ENCODE data around the gene TREX2.

TREX2 gene

DNA sequence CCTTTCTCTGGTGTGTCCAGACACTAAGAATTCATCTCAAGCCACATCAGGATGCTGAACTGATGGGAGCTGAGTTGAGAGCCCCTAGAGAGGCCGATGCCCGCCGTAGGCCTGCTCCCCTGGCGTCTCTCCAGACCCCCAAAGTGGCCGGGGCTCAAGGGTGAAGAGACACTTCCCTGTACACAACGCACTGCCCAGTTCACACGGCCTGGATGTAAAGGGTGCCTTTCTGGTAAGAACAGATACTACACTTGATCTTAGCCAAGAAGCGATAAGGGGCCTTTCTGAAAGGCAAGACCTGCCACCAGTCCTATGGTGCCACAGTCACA lies 5.1 kb upstream of the TREX2 start:
- no peaks in the 10 kb centered on the region for H3K4me1 Mint-ChIP-seq (ENCODE audit: low read depth)
- peaks cover 11% of the 10 kb centered on the region for H3K36me3 Mint-ChIP-seq (ENCODE audit: low read depth)
- H3K27me3 Mint-ChIP-seq = no peaks in the 10 kb centered on the region
- no peaks in the 10 kb centered on the region for H3K9me3 Mint-ChIP-seq
- H3K27ac Mint-ChIP-seq = no peak overlapping the region
- H3K4me3 Mint-ChIP-seq = no peak overlapping the region

DNA sequence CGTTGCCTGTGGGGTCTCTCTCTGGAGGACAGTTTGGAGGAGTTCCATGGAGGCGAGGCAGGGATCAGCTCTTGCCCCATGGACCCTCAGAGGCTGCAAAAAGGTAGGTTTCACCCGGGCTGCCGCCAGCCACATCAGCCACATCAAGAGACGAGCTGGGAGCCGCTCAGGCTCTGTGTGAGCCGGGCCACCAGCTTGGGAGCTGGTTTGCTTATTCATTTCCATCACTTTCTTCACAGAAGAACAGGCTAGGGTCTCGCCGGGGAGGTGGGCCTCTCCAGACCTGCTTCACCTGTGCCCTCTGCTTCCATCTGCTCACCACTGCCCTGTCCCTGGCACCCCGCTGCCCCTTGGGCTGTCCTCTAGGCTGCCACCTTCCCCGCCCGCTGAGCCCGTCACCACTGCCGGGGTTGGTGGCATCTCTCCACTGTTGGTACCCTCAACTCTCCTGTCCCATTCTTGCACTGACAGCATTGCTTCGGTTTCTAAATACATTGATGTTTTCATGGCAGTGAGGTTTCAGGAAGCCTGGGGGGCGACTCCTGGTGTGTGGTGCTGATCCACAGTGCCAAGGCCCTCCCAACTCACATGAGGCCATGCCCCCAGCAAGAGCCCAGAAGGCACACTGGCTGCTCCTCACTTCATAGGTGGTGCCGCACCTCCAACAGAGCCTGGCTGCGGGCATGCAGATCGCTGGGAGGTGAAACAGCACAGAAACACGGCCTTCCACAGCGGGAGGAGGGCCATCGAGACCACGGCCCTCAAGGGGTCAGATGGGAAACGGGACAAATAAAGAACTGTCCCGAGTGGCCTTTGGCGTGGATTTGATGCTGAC lies 4.5 kb upstream of the TREX2 start:
- Mint-ChIP-seq H3K4me3 (no peak overlapping the region), H3K36me3 (ENCODE audit: low read depth) (peaks cover 11% of the 10 kb centered on the region), H3K27ac (no peak overlapping the region), H3K9me3 (no peaks in the 10 kb centered on the region), H3K27me3 (no peaks in the 10 kb centered on the region), H3K4me1 (ENCODE audit: low read depth) (no peaks in the 10 kb centered on the region)

- no peak overlapping the region for H3K27ac Mint-ChIP-seq
- H3K36me3 Mint-ChIP-seq (ENCODE audit: low read depth) = peaks cover 11% of the 10 kb centered on the region
- no peak overlapping the region for H3K4me3 Mint-ChIP-seq
- H3K9me3 Mint-ChIP-seq = no peaks in the 10 kb centered on the region
- H3K4me1 Mint-ChIP-seq (ENCODE audit: low read depth) = no peaks in the 10 kb centered on the region
- H3K27me3 Mint-ChIP-seq = no peaks in the 10 kb centered on the region
These were observed 3.7 kb upstream of the TREX2 start for GRCh38 chrX:153449368-153450113.

GRCh38 chrX:153448556-153449367 lies 2.9 kb upstream of the TREX2 start:
- H3K9me3 Mint-ChIP-seq = no peaks in the 10 kb centered on the region

GRCh38 chrX:153447581-153447960 lies 1.7 kb upstream of the TREX2 start:
- H3K27ac Mint-ChIP-seq = no peak overlapping the region
- H3K9me3 Mint-ChIP-seq = no peaks in the 10 kb centered on the region
- H3K27me3 Mint-ChIP-seq = no peaks in the 10 kb centered on the region
- peaks cover 6% of the 10 kb centered on the region for H3K36me3 Mint-ChIP-seq (ENCODE audit: low read depth)
- no peaks in the 10 kb centered on the region for H3K4me1 Mint-ChIP-seq (ENCODE audit: low read depth)
- no peak overlapping the region for H3K4me3 Mint-ChIP-seq

More at GRCh38 chrX:153448556-153449367, 2.9 kb upstream of the TREX2 start:
- Mint-ChIP-seq H3K27ac (no peak overlapping the region), H3K27me3 (no peaks in the 10 kb centered on the region), H3K4me3 (no peak overlapping the region), H3K36me3 (ENCODE audit: low read depth) (peaks cover 11% of the 10 kb centered on the region), H3K4me1 (ENCODE audit: low read depth) (no peaks in the 10 kb centered on the region)

- H3K27ac Mint-ChIP-seq = no peak overlapping the region
- peaks cover 6% of the 10 kb centered on the region for H3K36me3 Mint-ChIP-seq (ENCODE audit: low read depth)
- no peaks in the 10 kb centered on the region for H3K4me1 Mint-ChIP-seq (ENCODE audit: low read depth)
- no peak overlapping the region for H3K4me3 Mint-ChIP-seq
- H3K9me3 Mint-ChIP-seq = no peaks in the 10 kb centered on the region
- H3K27me3 Mint-ChIP-seq = no peaks in the 10 kb centered on the region
These were observed 1.2 kb upstream of the TREX2 start for GRCh38 chrX:153446950-153447580.

- H3K27me3 Mint-ChIP-seq = no peaks in the 10 kb centered on the region
- H3K4me3 Mint-ChIP-seq = no peak overlapping the region
- H3K36me3 Mint-ChIP-seq (ENCODE audit: low read depth) = peaks cover 6% of the 10 kb centered on the region
- H3K27ac Mint-ChIP-seq = no peak overlapping the region
- H3K4me1 Mint-ChIP-seq (ENCODE audit: low read depth) = no peaks in the 10 kb centered on the region
- no peaks in the 10 kb centered on the region for H3K9me3 Mint-ChIP-seq
These were observed 730 bp upstream of the TREX2 start for GRCh38 chrX:153446636-153446936.

DNA sequence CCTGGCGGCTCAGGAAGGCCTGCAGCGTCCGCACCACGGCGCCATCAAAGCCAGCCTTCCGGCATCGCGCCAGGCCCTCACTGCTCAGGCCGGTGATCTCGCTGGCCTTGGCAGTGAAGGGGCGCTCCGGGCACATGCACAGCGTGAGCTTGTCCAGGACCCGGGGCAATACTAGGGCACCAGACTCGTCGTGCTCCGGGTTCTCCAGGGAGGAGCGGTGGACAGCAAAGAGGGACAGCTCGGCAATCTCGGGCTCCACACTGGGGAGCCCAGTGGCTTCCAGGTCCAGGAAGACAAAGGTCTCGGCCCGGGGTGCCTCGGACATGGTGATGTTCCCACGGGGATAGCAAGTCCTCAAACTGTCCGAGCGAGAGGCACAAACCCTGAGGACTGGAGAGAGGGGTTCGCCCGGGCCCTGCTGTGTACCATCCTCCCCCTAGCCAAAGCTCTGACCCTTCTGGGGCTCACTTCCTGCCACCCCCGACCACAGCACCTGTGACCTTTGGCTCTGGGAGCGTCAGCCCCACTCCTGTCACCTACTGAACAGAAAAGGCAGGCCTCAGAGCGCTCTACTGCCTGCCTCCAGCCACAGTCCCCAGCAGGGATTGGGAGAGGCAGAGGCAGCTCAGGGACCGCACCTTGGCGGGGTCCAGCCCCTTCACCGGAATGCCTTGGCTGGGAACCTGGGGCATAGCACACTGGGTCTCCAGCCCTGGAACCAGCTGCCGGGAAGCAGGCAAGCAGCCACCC lies 575 bp downstream of the TREX2 start:
- no peaks in the 10 kb centered on the region for H3K9me3 Mint-ChIP-seq
- no peaks in the 10 kb centered on the region for H3K27me3 Mint-ChIP-seq
- no peak overlapping the region for H3K27ac Mint-ChIP-seq
- no peaks in the 10 kb centered on the region for H3K4me1 Mint-ChIP-seq (ENCODE audit: low read depth)
- H3K4me3 Mint-ChIP-seq = no peak overlapping the region
- no peaks in the 10 kb centered on the region for H3K36me3 Mint-ChIP-seq (ENCODE audit: low read depth)

- no peaks in the 10 kb centered on the region for H3K36me3 Mint-ChIP-seq (ENCODE audit: low read depth)
- no peaks in the 10 kb centered on the region for H3K9me3 Mint-ChIP-seq
- H3K27ac Mint-ChIP-seq = no peak overlapping the region
- no peaks in the 10 kb centered on the region for H3K4me1 Mint-ChIP-seq (ENCODE audit: low read depth)
- no peak overlapping the region for H3K4me3 Mint-ChIP-seq
- H3K27me3 Mint-ChIP-seq = no peaks in the 10 kb centered on the region
These were observed 1.4 kb downstream of the TREX2 start for GRCh38 chrX:153444333-153445011.

DNA sequence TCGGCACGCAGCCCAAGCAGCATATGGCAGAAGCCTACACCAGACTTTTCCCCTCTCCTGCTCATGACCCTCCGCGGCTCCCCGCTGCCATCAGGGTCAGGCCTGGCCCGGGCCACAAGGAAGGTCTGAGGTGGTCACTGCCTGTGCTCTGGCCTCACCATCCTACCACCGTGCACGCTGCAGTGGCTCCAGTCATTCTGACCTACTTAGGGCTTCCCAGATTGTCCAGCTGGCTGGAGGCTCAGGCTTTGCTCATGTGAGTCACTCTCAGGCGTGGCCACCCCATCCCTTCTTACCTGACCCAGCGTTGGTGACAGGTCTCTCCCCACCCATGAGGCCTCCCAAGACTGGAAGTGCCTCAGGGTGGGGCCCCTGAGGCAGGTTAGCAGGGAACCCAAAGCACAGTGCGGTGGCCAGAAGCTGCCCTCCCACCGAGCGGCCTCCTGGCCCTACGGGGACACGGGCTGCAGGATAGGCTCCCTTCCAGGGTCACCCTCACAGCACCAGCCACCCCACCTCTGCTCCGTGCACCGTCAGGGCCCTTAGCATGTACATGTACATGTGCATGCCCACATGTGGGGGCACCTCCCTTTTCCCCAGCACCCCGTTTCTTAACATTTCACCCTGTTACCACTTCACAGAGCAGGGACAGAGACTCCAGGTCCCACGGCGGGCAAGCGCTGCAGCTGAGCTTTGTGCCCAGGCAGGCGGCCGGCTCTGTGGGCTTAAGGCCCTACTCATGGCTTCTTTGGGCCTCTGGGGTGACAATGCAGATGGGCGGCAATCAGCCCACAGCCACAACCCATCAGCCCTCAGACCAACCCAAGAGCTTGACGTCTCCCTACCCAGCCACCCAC lies 2.2 kb downstream of the TREX2 start:
- no peaks in the 10 kb centered on the region for H3K9me3 Mint-ChIP-seq
- H3K36me3 Mint-ChIP-seq (ENCODE audit: low read depth) = no peaks in the 10 kb centered on the region
- no peak overlapping the region for H3K27ac Mint-ChIP-seq

DNA sequence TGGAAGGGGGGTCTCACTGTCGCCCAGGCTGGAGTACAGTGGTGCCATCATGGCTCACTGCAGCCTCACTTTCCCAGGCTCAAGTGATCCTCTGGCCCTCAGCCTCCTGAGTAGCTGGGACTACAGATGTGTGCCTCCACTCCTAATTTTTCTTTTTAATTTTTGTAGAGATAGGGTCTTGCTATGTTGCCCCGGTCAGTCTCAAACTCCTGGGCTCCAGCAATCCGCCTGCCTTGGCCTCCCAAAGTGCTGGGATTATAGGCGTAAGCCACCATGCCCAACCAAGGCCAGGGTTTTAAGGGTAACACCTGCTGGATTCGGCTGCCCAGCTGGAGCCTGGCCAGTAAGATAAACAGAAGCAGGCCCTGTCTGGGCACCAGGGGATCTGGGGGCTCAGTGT lies 3.4 kb downstream of the TREX2 start:
- no peaks in the 10 kb centered on the region for H3K9me3 Mint-ChIP-seq
- no peaks in the 10 kb centered on the region for H3K36me3 Mint-ChIP-seq (ENCODE audit: low read depth)
- no peak overlapping the region for H3K27ac Mint-ChIP-seq
- no peak overlapping the region for H3K4me3 Mint-ChIP-seq
- no peaks in the 10 kb centered on the region for H3K27me3 Mint-ChIP-seq
- no peaks in the 10 kb centered on the region for H3K4me1 Mint-ChIP-seq (ENCODE audit: low read depth)

More for the DNA sequence above, 2.2 kb downstream of the TREX2 start:
- no peak overlapping the region for H3K4me3 Mint-ChIP-seq
- no peaks in the 10 kb centered on the region for H3K4me1 Mint-ChIP-seq (ENCODE audit: low read depth)
- no peaks in the 10 kb centered on the region for H3K27me3 Mint-ChIP-seq

DNA sequence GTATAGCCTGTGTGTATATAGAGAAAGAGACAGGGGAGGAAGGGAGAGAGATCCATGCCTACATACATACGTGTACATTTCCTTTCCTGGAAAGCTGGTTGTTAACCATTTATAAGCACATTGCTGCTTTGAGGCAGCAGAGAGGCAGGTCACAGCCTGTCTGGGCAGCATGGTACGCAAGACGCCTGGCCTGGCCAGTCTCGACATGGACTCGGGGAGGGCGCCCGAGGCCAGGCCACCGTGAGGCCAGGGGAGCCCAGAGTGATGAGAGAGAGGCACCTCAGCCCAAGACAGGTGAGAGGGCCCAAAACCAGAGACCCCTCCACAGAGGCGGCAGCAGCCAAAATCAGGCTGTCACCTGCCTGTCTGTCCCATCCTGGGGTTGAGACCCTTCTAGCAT lies 3.9 kb downstream of the TREX2 start:
- Mint-ChIP-seq H3K36me3 (ENCODE audit: low read depth) (no peaks in the 10 kb centered on the region), H3K9me3 (no peaks in the 10 kb centered on the region), H3K27ac (no peak overlapping the region), H3K4me1 (ENCODE audit: low read depth) (no peaks in the 10 kb centered on the region), H3K27me3 (no peaks in the 10 kb centered on the region), H3K4me3 (no peak overlapping the region)

- H3K4me3 Mint-ChIP-seq = no peak overlapping the region
- no peaks in the 10 kb centered on the region for H3K27me3 Mint-ChIP-seq
- no peak overlapping the region for H3K27ac Mint-ChIP-seq
- no peaks in the 10 kb centered on the region for H3K4me1 Mint-ChIP-seq (ENCODE audit: low read depth)
- no peaks in the 10 kb centered on the region for H3K9me3 Mint-ChIP-seq
- no peaks in the 10 kb centered on the region for H3K36me3 Mint-ChIP-seq (ENCODE audit: low read depth)
These were observed 4.6 kb downstream of the TREX2 start for GRCh38 chrX:153441296-153441695.
